H1 (cell line): ENCODE results near the gene UBE2B. TPM values are rescaled to one million over a fixed set of nuclear protein-coding genes. Genes with fewer than 3 reads are reported as not detected.

Experiments used
- CTCF ChIA-PET: fragments of 300-600 bp; sonication (Branson Sonifier 250); formaldehyde crosslinking; loops from one replicate; lab custom pipeline; 2021; ENCODE audit not compliant: partially characterized antibody; lab: Charles Lee
- POLR2A ChIA-PET: fragments of 300-600 bp; sonication (Branson Sonifier 250); formaldehyde crosslinking; loops from one replicate; lab custom pipeline; 2021; ENCODE audit warnings: inconsistent platforms; ENCODE audit not compliant: partially characterized antibody; lab: Charles Lee
- DNase-seq, 2 experiments: peaks; one replicate each; pipeline versions ENCODE4 v3.0.0 to v3.0.0-alpha.2; 2010 to 2022; ENCODE audit warnings: low spot score in 2 of 2, low read depth in 1 of 2, mixed read lengths in 1 of 2
- FAIRE-seq: peaks from 2 replicates; lab custom pipeline; 2011; peaks lifted over from hg19 to GRCh38; lab: Jason Lieb, UNC
- H2AFZ ChIP-seq: 2 replicates; pipeline ENCODE4 v1.8.1; 2012; ENCODE audit warnings: low read length, inconsistent platforms
- H2AK5ac ChIP-seq: 2 replicates; pipeline ENCODE4 v1.6.1; 2013; ENCODE audit warnings: low read depth, low read length
- H2BK120ac ChIP-seq: replicated peaks from 2 replicates; pipeline ENCODE3; 2013; ENCODE audit warnings: low read depth, low read length, inconsistent platforms
- H2BK12ac ChIP-seq: 2 replicates; pipeline ENCODE4 v1.6.1; 2013; ENCODE audit warnings: low read depth, low read length
- H2BK15ac ChIP-seq: 2 replicates; pipeline ENCODE4 v1.6.1; 2013; ENCODE audit warnings: low read length
- H2BK20ac ChIP-seq: 2 replicates; pipeline ENCODE4 v1.6.1; 2013; ENCODE audit warnings: low read length
- H2BK5ac ChIP-seq: 2 replicates; pipeline ENCODE4 v1.6.1; 2013; ENCODE audit warnings: low read depth, low read length
- H3K14ac ChIP-seq: 2 replicates; pipeline ENCODE4 v1.6.1; 2013; ENCODE audit warnings: inconsistent platforms; ENCODE audit not compliant: insufficient read length
- H3K18ac ChIP-seq: 2 replicates; pipeline ENCODE4 v1.6.1; 2013; ENCODE audit warnings: low read length; ENCODE audit errors: extremely low read depth
- H3K23ac ChIP-seq: 2 replicates; pipeline ENCODE4 v1.6.1; 2013; ENCODE audit warnings: inconsistent platforms; ENCODE audit not compliant: insufficient read length
- H3K23me2 ChIP-seq: 2 replicates; pipeline ENCODE4 v1.6.1; 2013; ENCODE audit warnings: low read depth, low read length
- H3K27ac ChIP-seq: 2 replicates; pipeline ENCODE4 v1.6.1; 2011; ENCODE audit warnings: low read depth, low read length, inconsistent platforms
- H3K27me3 ChIP-seq, 4 experiments: replicated peaks in 1 of 4; 1 replicate in 1 of 4; 2 replicates in 3 of 4; pipeline versions ENCODE4 v1.6.1 to v1.8.1; 2011 to 2013; ENCODE audit warnings: low read length in 3 of 4, mild to moderate bottlenecking in 3 of 4, inconsistent platforms in 2 of 4, mixed read lengths in 2 of 4, moderate library complexity in 1 of 4; ENCODE audit not compliant: control insufficient read depth in 3 of 4, insufficient read depth in 3 of 4; ENCODE audit errors: extremely low read depth in 1 of 4
- H3K36me3 ChIP-seq, 4 experiments: 2 replicates each; pipeline versions ENCODE4 v1.6.1 to v1.8.1; 2011 to 2013; ENCODE audit warnings: mild to moderate bottlenecking in 4 of 4, low read length in 3 of 4, moderate library complexity in 2 of 4, control low read depth in 1 of 4, inconsistent platforms in 1 of 4; ENCODE audit not compliant: insufficient read depth in 4 of 4, control insufficient read depth in 2 of 4
- H3K4ac ChIP-seq: replicated peaks from 2 replicates; pipeline ENCODE3; 2013; ENCODE audit warnings: low read length, low read depth, mixed read lengths, inconsistent platforms; ENCODE audit not compliant: insufficient read length
- H3K4me1 ChIP-seq, 4 experiments: replicated peaks in 1 of 4; 1 replicate in 1 of 4; 2 replicates in 3 of 4; pipeline versions ENCODE4 v1.6.1 to v1.8.1; 2011 to 2013; ENCODE audit warnings: low read length in 3 of 4, inconsistent platforms in 2 of 4, mixed read lengths in 1 of 4; ENCODE audit not compliant: insufficient read depth in 4 of 4, control insufficient read depth in 3 of 4
- H3K4me2 ChIP-seq, 2 experiments: 2 replicates each; pipeline versions ENCODE4 v1.6.1 to v1.8.1; 2011 to 2013; ENCODE audit warnings: low read depth in 2 of 2, low read length in 2 of 2, control low read depth in 1 of 2, inconsistent platforms in 1 of 2, mild to moderate bottlenecking in 1 of 2; ENCODE audit not compliant: insufficient read depth in 1 of 2
- H3K4me3 ChIP-seq, 4 experiments: fragments of 200-600, 300-600 bp in 1 of 4; sonication (generic), shearing (Covaris generic), sonication (Bioruptor Twin) in 1 of 4; 2 replicates each; pipeline versions ENCODE4 v1.5.1 to v1.8.1; 2011 to 2016; ENCODE audit warnings: low read length in 4 of 4, low read depth in 3 of 4, control low read depth in 2 of 4, inconsistent platforms in 2 of 4, mild to moderate bottlenecking in 2 of 4, mixed read lengths in 1 of 4, moderate library complexity in 1 of 4; ENCODE audit not compliant: insufficient read depth in 2 of 4; ENCODE audit errors: extremely low read depth in 1 of 4
- H3K56ac ChIP-seq: replicated peaks from 2 replicates; pipeline ENCODE3; 2013; ENCODE audit warnings: low read depth, mild to moderate bottlenecking, mixed read lengths, low read length, inconsistent platforms; ENCODE audit not compliant: insufficient read length
- H3K79me1 ChIP-seq: 2 replicates; pipeline ENCODE4 v1.6.1; 2013; ENCODE audit warnings: low read depth, low read length, control low read depth
- H3K79me2 ChIP-seq, 2 experiments: 2 replicates each; pipeline versions ENCODE4 v1.6.1 to v1.8.1; 2012 to 2013; ENCODE audit warnings: low read length in 2 of 2, mild to moderate bottlenecking in 2 of 2, inconsistent platforms in 1 of 2; ENCODE audit not compliant: insufficient read depth in 2 of 2, control insufficient read depth in 1 of 2
- H3K9ac ChIP-seq, 4 experiments: replicated peaks in 1 of 4; 1 replicate in 1 of 4; 2 replicates in 3 of 4; pipeline versions ENCODE4 v1.6.1 to v1.8.1; 2011 to 2013; ENCODE audit warnings: low read depth in 3 of 4, low read length in 3 of 4, control low read depth in 2 of 4, mild to moderate bottlenecking in 2 of 4, moderate library complexity in 2 of 4, inconsistent platforms in 1 of 4; ENCODE audit errors: extremely low read depth in 1 of 4
- H3K9me3 ChIP-seq, 2 experiments: 2 replicates each; pipeline versions ENCODE4 v1.6.1 to v1.8.1; 2012 to 2013; ENCODE audit warnings: mild to moderate bottlenecking in 2 of 2, moderate library complexity in 2 of 2, control low read depth in 1 of 2, inconsistent platforms in 1 of 2, low read depth in 1 of 2, low read length in 1 of 2, mixed read lengths in 1 of 2; ENCODE audit not compliant: insufficient read depth in 2 of 2
- H4K20me1 ChIP-seq, 2 experiments: replicated peaks in 1 of 2; 2 replicates each; pipeline versions ENCODE3 to v1.8.1; 2011 to 2013; ENCODE audit warnings: inconsistent platforms in 2 of 2, low read length in 2 of 2, mild to moderate bottlenecking in 1 of 2; ENCODE audit not compliant: insufficient read depth in 2 of 2, control insufficient read depth in 1 of 2
- H4K5ac ChIP-seq: 2 replicates; pipeline ENCODE4 v1.6.1; 2013; ENCODE audit warnings: low read length, low read depth, mixed read lengths, inconsistent platforms; ENCODE audit not compliant: insufficient read length
- H4K8ac ChIP-seq: 2 replicates; pipeline ENCODE4 v1.8.0; 2013; ENCODE audit warnings: mild to moderate bottlenecking, moderate library complexity, low read length, inconsistent platforms; ENCODE audit not compliant: insufficient read depth; ENCODE audit errors: extremely low read depth
- H4K91ac ChIP-seq: replicated peaks from 2 replicates; pipeline ENCODE3; 2013; ENCODE audit warnings: low read length, mixed read lengths, inconsistent platforms; ENCODE audit not compliant: insufficient read length
- CHD2 ChIP-seq: IDR thresholded peaks from 2 replicates; pipeline ENCODE4 v1.6.1; 2012; ENCODE audit warnings: low read length, improper control_type of control experiment
- EGR1 ChIP-seq: IDR thresholded peaks from 2 replicates; pipeline ENCODE4 v1.6.1; 2011; ENCODE audit warnings: low read depth, low read length, borderline replicate concordance
- GABPA ChIP-seq: IDR thresholded peaks from 2 replicates; pipeline ENCODE4 v1.6.1; 2011; ENCODE audit warnings: mild to moderate bottlenecking, low read length, moderate library complexity, borderline replicate concordance; ENCODE audit not compliant: insufficient read depth
- PHF8 ChIP-seq: fragments of 200-600 bp; sonication (generic); conservative IDR thresholded peaks from 2 replicates; pipeline ENCODE4 v1.7.1; 2012; ENCODE audit warnings: low read depth, mild to moderate bottlenecking, inconsistent platforms, low read length, moderate library complexity
- RXRA ChIP-seq: IDR thresholded peaks from 2 replicates; pipeline ENCODE4 v1.6.1; 2011; ENCODE audit warnings: low read depth, mild to moderate bottlenecking, low read length, moderate library complexity; ENCODE audit not compliant: insufficient read depth
- WGBS, 2 experiments: shearing (Covaris generic) in 1 of 2; methylation state at CpG; one replicate each; pipeline versions ENCODE4 v1.1.6 to v1.1.7; 2013 to 2015; ENCODE audit warnings: low lambda C conversion rate in 2 of 2, mixed read lengths in 2 of 2, inconsistent platforms in 1 of 2, low coverage in 1 of 2, missing lambda C conversion rate in 1 of 2; ENCODE audit not compliant: insufficient replicate concordance in 2 of 2, insufficient coverage in 1 of 2, insufficient read length in 1 of 2; ENCODE audit errors: extremely low coverage in 1 of 2, missing lambda C conversion rate in 1 of 2; 5-methylcytosine and 5-hydroxymethylcytosine counted together
- polyA plus RNA-seq, 7 experiments: library from polyadenylated mRNA; depleted of rRNA in 3 of 7; stranded (reverse) in 5 of 7; unstranded in 2 of 7; fragments of >200 nt in 5 of 7; fragments of 200-250 nt in 2 of 7; gene quantifications; 1 replicate in 5 of 7; 2 replicates in 1 of 7; 4 replicates in 1 of 7; pipeline versions ENCODE4 v1.2.1 to v1.2.3, GENCODE V29; 2011 to 2013; ENCODE audit warnings: missing spikeins in 2 of 7, mixed read lengths in 2 of 7
- total RNA-seq: library from RNA; stranded (reverse); fragmentation: NEBNext Ultra II Directional; extraction: Animal tissue kit (Norgen Biotek cat#: 25700); gene quantifications from 2 replicates; pipeline ENCODE4 v1.2.1, GENCODE V29; 2021

The UBE2B gene
- total and polyA plus RNA-seq, 2 of the 8 experiments (the other 6 are each of a cell fraction or from before 2014, with no cell fraction given), result 15.9 to 46.8 TPM

DNA sequence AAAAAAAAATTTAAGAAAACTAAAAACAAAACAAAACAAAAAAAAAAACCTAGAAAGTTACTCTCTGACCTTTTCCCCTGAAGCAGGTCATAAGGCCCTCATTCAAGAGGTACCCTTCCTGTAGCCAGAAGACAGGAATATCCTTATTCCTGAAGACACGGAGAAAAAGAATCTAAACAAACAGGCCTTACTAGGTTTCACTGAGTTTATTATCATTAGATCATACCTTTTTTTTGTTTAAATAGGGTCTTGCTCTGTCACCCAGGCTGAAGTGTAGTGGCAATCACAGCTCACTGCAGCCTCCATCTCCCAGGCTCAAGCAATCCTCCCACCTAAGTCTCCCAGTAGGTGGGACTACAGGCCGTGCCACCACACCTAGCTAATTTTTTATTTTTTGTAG, 52.0 kb downstream of the UBE2B start:
- POLR2A ChIA-PET, result interaction anchor here (1.3 kb wide), 1 partner anchor 43 kb away, joined by 3 read pairs; no protein-coding TSS in a partner anchor
- Histone ChIP-seq H3K36me3 (no peaks in the 10 kb centered on the region), H3K14ac (no peak overlapping the region)

More for the DNA sequence above, 52.0 kb downstream of the UBE2B start:
- Histone ChIP-seq H3K23me2 (no peaks in the 10 kb centered on the region), H3K4ac (no peak overlapping the region), H4K20me1 (no peaks in the 10 kb centered on the region), H2BK120ac (no peak overlapping the region), H2AFZ (no peak overlapping the region), H3K18ac (no peak overlapping the region), H2BK15ac (no peak overlapping the region), H2BK5ac (no peak overlapping the region), H3K4me3 (no peak overlapping the region), H3K9me3 (no peaks in the 10 kb centered on the region), H3K79me1 (no peaks in the 10 kb centered on the region), H3K9ac (no peak overlapping the region), H3K4me1 (peaks cover 3 to 12% (median 4%) of the 10 kb centered on the region in 4 experiments; a peak in 6 of 7 replicates), H3K27ac (no peak overlapping the region), H4K91ac (no peak overlapping the region), H3K79me2 (no peaks in the 10 kb centered on the region), H3K27me3 (no peaks in the 10 kb centered on the region), H4K5ac (no peak overlapping the region), H3K4me2 (no peak overlapping the region), H2AK5ac (no peak overlapping the region), H4K8ac (no peak overlapping the region), H3K23ac (no peak overlapping the region), H3K56ac (no peak overlapping the region), H2BK12ac (no peak overlapping the region), H2BK20ac (no peak overlapping the region)
- no peak for FAIRE-seq
- CTCF ChIA-PET, result interaction anchor here (0.7 to 7.8 kb wide), 4 partner anchors 11 to 164 kb away, joined by 3 to 91 read pairs (median 4); partner anchors contain the start of gene CDKN2AIPNL
- TF ChIP-seq EGR1 (no peak), CHD2 (no peak), GABPA (no peak), RXRA (no peak), PHF8 (no peak)
- WGBS, 2 experiments, result 94% methylated on average over 2 of the region's 2 CpGs; no CpG with 5 or more reads in 1 of the 2 experiments
- DNase-seq, result no peak
